SKM-1 (cell line): ENCODE data around the gene MYO18A.

ENCODE experiments used
- DNase-seq: peaks from one replicate; lab custom pipeline; 2025; ENCODE audit not compliant: unreplicated experiment; lab: John Stamatoyannopoulos, UW

The MYO18A gene

DNA sequence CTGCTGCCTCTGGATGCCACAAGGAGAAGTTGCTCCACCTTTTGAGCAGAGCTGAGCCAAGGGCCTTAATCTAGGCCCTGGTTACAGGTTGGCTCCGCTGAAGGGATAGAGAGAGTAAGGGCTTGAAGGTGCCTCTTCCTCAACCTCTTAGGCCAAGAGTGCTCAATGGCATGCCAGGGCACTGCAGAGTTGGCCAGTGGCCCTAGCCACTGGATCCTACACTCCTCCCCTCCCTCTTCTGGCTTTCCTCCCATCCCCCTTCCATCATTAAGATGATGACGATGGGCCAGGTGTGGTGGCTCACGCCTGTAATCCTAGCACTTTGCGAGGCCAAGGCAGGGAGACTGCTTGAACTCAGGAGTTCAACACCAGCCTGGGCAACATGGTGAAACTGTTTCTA, 50.5 kb downstream of the MYO18A start:
- DNase-seq = no peak

DNA sequence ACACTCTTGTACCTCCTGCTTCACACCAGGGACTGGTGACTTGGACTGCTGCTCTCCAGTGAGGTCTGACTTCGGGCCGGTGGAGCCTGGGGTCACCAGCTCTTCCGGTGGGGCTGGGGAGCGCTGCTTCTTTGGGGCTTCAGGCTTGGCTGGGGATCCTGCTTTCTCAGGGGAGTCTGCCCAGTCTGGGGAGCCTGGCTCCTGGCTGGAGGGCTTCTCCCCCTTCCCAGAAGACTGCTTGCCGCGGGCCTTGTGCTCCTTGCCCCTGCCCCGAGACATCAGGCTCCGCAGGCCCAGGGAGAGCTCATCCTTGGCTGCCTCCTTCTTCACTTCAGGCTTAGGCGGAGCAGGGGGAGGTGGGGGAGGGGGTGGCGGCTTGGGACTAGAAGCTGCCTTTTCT, 52.4 kb downstream of the MYO18A start:
- no peak for DNase-seq

DNA sequence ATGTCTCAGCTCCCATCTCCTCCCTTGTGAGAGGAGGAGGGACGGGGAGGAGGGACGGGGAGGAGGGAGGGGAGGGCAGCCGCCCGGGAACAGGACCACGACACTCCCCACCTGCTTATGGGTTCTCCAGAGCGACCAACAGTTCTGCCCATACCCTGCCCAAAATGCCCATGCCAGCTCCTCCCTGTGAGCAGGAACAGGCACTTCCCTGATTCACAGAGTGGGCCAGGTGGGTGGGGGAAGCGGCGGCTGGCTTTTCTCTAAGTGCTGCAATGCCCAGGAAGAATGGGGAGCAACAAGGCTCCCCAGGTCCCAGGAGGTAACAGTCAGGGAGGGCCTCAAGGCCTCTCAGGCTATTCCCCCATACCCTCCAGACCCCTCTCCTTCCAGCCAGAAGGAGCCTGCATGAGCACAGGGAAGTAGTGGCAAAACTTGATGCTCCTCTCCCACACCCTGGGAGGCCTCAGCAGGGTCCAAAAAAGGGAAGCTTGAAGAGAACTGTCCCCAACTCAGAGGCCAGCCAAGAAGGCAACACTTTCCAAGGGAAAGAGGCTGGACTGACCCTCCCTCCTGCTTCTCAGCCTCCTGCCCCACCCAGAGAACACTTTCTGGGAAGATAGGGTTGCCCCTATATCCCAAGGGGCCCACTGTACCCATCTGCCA, 53.8 kb downstream of the MYO18A start:
- DNase-seq = peak; percentile 76

DNA sequence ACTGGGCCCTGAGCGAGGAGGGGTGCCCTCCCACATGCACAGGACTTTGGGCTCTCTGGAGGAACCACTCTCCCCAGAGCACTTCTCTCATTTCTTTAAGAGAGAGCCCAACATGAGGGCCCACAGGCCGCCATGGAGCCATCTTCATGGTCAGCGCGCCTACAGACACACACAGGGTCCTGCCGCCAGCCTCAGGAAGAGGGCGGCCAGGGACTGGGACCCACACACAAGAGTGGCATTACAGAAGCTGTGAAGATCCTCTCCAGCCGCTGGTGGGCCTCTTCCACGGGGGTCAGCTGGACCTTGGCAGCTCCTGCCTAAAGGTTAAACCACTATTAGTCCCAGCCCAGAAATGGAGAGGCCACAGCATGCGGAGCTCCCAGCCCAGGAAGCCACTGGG, 54.5 kb downstream of the MYO18A start:
- DNase-seq = no peak

DNA sequence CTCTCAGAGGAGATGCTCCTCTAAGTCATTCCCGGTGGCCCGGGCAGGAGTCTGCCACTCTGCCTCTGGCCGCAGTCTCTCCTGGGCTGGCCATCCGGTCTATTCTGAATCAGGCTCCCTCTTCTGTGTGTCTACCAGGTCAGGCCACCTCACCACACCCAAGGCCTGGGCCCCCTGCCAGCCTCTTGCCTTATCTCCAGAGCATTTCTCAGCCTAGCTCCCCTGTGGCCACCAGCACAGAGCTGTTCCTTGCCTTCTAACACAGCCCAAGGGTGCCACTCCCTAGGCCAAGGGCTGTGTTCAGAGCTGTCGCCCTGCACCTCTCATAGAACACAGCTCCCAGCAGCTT, 55.3 kb downstream of the MYO18A start:
- DNase-seq = no peak

DNA sequence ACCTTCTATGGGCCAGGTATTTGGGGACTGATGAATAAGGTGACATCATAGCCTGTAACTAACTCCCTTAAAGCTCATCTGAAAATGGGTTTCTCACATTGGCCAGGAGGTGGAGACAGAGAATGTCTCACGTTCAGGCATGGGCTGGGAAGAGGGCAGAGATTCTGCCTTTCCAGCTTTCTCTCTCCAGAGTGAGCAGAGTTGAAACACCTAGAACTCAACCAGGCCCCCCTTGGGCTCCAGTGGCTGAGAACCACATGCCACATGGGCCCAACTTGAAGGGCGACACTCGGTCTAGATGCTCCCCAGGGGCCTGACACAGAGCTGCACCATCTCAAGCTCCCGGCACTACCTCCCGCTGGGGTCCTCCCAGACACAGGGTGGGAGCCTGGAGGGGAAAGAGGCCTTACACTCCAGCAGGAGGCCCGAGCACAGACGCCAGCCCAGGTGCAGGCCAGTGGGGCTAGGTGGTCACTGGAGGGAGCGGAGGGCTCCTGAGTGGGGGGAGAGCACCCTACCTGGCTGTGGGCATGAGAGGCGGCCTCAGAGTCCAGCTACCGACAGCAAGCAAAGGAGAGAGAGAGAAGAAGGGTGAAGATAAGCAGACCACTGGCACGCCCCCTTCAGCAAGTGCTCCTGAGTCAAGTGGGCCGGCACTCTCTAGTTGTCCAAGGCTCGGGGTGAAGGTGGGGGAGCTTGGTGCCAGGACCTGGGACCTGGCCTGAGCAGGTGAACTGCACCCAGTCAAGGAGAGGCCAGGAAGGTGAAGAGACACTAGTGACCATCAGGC, 55.9 kb downstream of the MYO18A start:
- DNase-seq = peak; percentile 61

DNA sequence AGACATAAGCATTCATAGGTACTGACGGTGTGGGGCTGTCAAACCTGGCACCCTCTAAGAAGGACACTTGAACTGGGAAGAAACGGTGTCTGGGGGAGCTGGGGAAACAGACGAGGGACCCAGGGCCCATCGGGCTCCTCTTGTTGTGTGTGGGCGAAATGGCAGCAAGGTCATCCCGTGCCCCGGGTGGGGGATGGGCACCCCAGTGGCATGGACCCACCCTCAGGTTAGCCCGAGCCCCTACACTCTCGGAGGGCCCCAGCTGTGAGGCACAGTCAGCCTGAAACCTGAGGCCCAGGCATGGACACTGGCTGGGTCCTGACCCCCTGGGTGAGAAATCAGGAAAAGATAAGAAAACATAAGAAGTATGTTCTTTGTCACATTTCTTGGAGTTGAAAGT, 57.1 kb downstream of the MYO18A start:
- no peak for DNase-seq

DNA sequence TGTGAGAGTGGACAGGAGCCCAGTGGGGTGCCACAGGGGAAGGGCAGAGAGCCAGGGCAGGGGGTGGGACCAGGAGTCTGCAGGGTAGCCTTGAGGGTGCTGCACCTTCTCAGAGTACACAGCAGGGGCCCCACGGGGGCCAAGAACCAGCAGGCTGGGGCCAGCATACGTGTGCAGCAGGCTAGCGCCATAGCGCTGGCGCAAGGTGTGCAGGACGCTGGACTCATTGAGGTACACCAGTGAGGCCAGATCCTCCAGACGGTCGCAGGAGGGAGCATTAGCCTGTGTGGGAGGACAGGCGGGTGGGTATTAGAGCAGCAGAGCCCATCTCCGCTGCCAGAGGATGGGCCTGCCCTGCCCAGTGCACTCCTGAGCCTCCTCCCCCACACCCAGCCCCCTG, 58.8 kb downstream of the MYO18A start:
- DNase-seq = no peak

DNA sequence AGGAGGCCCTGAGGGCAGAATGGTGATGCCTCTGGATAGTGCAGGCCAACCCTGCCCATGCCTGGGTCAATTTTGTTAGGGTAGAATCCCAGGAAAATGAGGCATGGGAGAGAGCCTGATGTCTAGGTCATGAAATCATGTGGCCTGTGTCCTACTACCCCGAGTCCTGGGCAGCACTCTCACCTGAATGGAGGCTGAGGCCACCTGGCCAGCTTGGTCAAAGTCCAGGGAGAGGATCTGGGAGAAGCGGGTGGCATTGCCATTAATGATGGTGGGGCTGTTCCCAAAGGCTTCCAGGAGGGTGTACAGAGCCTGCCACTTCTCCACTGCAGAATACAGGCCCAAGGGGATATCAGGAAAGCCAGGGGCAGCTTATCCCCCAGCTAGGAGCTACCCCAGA, 59.8 kb downstream of the MYO18A start:
- DNase-seq = no peak

DNA sequence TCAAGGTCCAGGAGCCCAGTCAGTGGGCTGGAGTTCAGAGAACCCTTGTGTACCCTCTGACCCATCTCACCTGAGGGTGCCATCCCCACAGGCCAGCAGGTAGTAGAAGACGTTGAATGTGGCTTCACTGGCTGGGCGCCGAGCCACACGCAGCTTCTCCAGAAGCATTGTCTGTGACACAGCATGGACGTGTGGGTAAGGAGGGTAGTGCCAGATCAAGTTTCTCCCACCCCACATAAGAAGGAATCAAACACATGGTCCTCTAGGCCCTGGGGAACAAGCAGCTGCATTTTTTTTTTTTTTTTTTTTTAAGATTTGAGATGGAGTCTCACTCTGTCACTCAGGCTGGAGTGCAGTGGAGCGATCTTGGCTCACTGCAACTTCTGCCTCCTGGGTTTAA, 60.9 kb downstream of the MYO18A start:
- DNase-seq = no peak

DNA sequence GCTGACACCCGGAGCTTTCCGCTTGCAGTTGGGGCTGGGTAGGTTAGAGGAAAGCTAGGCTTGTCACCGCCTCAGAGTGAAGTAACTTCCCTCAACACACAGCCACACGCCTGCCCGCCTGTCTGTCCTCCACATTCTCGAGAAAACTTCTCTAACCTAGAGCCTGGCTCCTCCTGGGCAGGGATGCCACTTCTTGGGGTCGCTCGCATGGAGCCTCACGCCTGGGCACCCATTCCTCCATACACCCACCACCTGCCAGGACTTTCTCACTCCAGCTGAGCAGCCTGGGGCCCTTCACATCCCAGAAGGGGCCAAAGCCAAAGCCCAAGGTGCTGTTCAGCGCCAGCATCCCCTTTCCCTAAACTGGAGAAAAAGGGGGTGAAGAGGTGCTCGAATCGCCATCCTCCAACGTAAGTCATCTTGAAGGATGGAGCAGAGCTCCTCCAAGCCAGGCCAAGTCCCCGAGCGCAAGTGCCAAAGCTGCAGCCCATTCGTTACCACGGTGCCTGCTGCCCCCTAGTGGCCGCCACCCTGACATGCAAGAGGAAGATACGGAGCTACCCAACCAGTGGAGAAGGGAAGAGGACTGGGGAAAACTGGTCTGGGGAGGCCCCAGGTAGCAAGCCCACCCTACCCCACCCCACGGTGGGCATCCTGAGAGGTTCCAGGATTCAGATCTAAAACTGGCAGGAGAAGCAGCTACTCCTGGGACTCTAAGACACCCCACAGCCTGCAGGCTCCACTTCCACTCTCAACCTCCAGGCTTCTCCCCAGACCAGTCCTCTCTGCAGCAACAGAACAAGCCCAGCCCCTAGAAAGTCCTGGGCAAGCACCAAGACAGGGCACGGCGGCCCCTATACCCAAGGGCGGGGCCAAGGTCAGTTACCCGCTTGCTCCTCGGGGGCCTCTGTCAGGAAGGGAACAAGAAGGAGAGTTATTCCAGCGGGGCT, 63.1 kb downstream of the MYO18A start:
- peak; percentile 35 for DNase-seq

DNA sequence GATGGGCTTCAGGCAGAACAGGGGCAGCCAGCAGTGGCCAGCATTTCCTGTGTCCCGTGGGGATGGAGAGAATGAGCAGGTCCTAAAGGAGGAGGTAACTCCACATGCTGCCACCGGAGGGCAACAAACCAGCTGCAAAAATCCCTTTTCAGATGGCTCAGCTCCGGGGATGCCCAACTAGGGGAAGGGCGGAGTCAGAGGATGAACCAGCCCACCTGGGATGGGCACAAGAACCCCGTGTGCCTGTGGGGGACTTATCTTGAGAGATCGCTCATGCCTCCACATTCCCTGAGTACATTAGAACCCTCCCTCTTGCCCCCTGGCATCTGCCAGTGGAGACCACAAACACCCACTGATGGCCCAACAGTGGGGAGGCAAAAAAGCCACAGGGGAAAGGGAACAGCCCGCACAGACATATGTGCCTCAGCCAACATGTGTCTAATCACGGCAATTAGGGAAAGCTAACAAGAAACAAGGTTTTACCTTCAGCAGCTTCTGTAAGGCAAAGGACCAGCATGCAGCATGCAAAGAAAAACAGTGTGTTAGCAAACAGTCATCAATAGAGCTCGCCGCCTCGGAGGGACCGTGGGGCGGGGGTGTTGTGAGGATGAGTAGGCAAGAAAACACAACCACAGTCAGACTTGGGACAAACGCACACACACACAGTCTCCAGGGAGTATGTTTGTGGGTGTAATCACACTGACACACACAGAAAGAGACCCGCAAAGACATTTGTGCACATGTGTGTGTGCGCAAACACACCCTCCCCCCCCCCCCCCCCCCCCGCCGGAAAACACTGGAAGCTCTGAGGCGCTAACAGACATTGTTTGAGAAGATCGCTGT, 64.0 kb downstream of the MYO18A start:
- DNase-seq = peak; percentile 24

DNA sequence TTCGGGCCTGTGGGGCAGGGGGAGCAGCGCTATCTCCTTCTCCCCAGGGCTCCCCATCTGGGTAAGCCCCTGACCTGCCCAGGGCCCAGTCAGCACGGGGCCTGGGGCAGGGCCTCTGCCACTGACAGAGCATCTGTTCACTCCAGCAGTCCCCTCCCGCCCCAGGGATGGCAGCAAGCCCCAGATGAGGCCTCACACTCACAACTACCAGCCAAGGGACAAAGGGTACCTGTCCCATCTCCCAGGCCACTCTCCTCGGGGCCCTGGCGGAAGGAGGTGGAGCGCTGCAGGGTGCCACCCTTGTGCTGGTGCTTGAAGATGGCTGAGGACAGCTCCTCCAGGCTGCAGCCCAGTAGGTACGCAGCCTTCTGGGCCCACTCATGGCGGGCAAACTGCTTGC, 64.8 kb downstream of the MYO18A start:
- DNase-seq = no peak

DNA sequence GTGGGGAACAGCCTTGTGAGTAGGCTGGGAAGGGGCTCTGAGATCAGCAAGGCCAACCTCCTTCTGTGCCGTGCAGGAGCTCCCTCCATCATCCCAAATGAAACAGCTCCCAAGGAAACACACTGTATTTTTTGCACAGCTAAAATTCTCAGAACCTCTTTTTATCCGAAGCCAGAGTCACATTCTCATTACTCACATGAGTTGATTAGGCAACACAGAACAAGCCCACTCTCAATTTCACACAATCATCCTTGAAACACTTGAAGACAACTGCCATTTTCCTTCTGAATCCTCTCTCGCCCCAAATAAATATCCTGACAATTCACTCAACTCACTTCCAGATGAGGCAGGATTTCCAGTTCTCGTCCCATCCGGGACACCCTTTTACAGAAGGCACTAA, 66.1 kb downstream of the MYO18A start:
- no peak for DNase-seq

DNA sequence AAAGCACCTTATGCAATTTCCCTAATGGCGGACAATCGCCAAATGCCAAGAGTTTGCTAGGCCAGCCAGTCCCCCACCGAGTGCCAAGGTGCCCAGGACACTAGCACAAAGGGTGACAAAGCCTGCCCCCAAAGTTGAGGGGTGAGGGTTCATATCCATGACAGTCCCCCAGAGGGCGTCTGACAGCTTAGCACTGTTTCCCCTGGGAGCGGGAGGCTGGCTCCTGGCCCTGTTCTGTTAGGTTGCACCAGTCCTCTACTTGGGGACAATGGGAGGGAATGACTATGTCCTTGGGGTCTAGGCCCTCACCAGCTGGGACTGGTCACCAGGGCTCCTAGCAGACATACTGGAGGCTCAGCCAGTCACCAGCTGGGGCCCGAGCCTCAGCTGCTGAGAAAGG, 66.9 kb downstream of the MYO18A start:
- no peak for DNase-seq

DNA sequence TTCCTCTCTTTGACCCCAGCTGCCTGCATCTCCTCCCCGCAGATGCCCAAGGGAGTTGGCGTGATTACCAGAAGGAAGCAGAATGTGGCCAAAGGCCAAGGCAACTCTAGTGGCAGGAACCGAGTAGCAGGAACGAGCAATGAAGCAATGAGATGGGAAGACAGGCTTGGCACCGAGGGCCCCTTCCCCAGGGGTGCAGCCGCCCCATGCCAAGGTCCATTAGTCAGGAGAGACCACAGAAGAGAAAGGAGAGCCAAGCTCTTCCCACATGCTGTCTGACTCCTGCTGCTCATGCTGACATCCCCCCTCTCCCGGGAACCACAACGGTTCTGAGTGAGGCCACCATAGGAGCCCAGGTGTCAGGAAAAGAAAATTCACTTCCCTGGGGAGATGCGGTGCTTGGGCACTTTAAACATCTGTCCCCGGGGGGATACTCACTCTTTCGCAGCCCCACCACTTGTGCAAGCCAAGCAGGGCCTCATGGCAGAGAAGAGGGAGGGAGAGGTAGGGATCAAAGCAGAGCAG, 67.4 kb downstream of the MYO18A start:
- no peak for DNase-seq

DNA sequence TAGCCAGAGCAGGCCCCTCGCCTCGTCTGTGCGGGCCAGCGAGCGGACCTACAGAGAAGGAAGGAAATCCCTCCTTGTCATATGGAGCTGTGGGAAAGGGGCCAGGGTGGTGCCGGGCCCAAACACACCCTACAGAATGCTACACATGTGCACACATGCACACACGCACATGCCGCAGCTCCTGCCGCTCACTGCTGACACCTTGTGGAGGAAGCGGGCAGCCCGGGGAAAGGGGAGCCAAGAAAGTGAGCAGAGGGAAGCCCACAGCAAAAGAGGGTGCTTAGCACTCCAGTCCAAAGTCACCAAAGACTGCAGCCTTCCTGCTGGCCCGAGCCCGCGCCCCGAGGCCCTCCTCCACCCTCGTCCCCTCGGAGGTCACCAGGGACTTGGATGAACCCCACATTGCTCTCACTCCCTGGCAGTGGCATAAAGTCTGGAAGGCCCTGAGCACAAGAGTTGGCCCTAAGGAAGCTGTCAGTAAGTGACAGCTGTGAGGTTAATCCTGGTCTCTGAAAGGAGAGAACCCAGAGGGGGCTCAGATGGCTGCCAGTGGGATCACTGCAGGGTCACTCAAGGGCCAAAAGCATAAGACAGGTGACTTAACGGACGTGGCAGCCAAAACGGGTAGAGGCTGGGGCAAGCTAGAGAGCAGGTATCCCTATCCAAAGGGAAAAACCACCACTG, 68.2 kb downstream of the MYO18A start:
- DNase-seq = peak; percentile 41

DNA sequence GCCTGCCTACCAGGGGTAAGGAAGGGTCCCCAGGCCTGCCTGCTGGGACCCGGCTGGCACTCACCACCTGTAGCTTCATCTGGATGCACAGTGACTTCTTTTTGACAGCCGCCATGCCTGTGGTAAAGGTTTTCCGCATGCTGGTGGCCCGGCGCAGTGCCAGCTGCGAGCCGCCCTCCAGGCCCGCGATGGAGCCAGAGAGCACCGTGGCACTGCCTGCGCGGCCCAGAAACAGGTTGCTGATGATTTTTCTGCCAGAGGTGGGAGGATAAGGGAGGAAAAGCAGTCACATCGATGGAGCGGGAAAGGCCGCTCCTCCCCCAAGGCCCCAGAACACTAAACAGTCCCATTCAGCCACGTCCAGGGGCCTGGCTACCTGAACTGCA, 69.8 kb downstream of the MYO18A start:
- DNase-seq = no peak

DNA sequence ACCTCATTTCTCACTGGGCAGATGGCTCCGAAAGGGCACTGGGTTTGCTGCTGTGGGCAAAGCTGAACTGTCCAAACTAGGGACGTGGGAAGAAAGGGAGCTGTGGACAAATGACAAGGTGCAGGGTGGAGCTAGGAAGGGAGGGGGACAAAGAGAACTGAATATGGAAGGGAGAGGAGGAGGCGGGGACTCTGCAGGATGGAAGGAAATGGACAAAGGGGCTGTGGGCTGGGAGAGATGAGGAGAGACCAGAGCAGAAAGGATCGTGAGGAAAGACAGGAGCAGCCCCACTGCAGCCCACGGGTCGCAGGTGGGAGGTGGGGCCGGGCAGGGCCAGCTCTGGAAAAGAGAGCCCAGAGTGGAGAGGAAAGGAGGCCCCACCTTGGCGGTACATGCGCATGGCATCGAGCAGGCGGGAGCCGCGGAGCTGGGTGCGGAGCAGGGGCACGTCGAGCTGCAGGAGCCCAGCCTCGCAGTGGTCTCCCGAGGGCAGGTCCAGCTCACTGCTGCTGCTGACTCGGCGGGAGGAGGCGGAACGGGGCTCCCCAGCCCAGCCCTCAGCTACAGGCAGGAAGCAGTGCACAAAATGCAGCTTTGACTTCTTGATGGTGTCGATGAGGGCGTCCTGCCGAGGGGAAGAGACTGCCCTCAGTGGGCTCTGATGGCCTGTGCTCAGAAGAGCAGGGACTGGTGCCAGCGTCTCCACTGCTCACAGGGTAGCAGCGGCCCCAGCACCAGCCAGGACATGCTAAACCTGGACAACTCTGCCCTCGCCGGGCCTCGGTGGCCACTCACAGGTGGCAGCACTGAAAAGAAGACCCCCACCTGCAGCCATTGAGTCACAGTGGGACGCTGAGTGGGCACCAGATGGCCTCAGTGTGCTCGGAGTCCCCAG, 70.5 kb downstream of the MYO18A start:
- no peak for DNase-seq
